ENCODE measurements around the gene UBE2I.

The UBE2I gene

GRCh38 chr16:1330260-1330914, 21.0 kb downstream of the UBE2I start:
- no peak for DNase-seq (ENCODE audit: low spot score)
- peaks cover 23% of the 10 kb centered on the region for H3K27me3 Mint-ChIP-seq (ENCODE audit: low read depth)
- H3K36me3 Mint-ChIP-seq (ENCODE audit: low read depth): no peaks in the 10 kb centered on the region
- H3K4me1 Mint-ChIP-seq (ENCODE audit: low read depth): peaks cover 12% of the 10 kb centered on the region
- no peak overlapping the region for H3K4me3 Mint-ChIP-seq
- no peak overlapping the region for H3K27ac Mint-ChIP-seq
- no peaks in the 10 kb centered on the region for H3K9me3 Mint-ChIP-seq

GRCh38 chr16:1330931-1331711, 21.7 kb downstream of the UBE2I start:
- DNase-seq (ENCODE audit: low spot score): no peak
- Mint-ChIP-seq H3K27ac (no peak overlapping the region), H3K9me3 (no peaks in the 10 kb centered on the region), H3K4me1 (ENCODE audit: low read depth) (peaks cover 12% of the 10 kb centered on the region), H3K36me3 (ENCODE audit: low read depth) (no peaks in the 10 kb centered on the region), H3K27me3 (ENCODE audit: low read depth) (peaks cover 29% of the 10 kb centered on the region), H3K4me3 (peak overlapping the region; percentile 68)

GRCh38 chr16:1331712-1332617, 22.5 kb downstream of the UBE2I start:
- peak overlapping the region; percentile 65 for H3K27ac Mint-ChIP-seq
- H3K36me3 Mint-ChIP-seq (ENCODE audit: low read depth): no peaks in the 10 kb centered on the region
- H3K4me1 Mint-ChIP-seq (ENCODE audit: low read depth): peaks cover 12% of the 10 kb centered on the region
- H3K27me3 Mint-ChIP-seq (ENCODE audit: low read depth): peaks cover 31% of the 10 kb centered on the region
- H3K4me3 Mint-ChIP-seq: peak overlapping the region; percentile 72
- no peaks in the 10 kb centered on the region for H3K9me3 Mint-ChIP-seq
- DNase-seq (ENCODE audit: low spot score): no peak

GRCh38 chr16:1332618-1333148, 23.2 kb downstream of the UBE2I start:
- Mint-ChIP-seq H3K36me3 (ENCODE audit: low read depth) (no peaks in the 10 kb centered on the region), H3K4me3 (peak overlapping the region; percentile 72), H3K27me3 (ENCODE audit: low read depth) (peaks cover 31% of the 10 kb centered on the region), H3K27ac (no peak overlapping the region), H3K9me3 (no peaks in the 10 kb centered on the region), H3K4me1 (ENCODE audit: low read depth) (peaks cover 12% of the 10 kb centered on the region)
- DNase-seq (ENCODE audit: low spot score): no peak

GRCh38 chr16:1333149-1333812, 23.8 kb downstream of the UBE2I start, which contains the start of gene BAIAP3:
Gene BAIAP3, plus strand, starts transcription at chr16:1333645. Its CDS starts 4,905 bp downstream, at chr16:1338550.
- Mint-ChIP-seq H3K4me3 (peak within 1 kb of the TSS; percentile 72), H3K9me3 (no peaks in the 10 kb centered on the region), H3K27me3 (ENCODE audit: low read depth) (peaks cover 31% of the 10 kb centered on the region), H3K36me3 (ENCODE audit: low read depth) (no peaks in the 10 kb centered on the region), H3K4me1 (ENCODE audit: low read depth) (peaks cover 12% of the 10 kb centered on the region), H3K27ac (no peak within 1 kb of the TSS)
- no peak for DNase-seq (ENCODE audit: low spot score)

GRCh38 chr16:1333854-1334700, 24.6 kb downstream of the UBE2I start:
- H3K27me3 Mint-ChIP-seq (ENCODE audit: low read depth): peaks cover 31% of the 10 kb centered on the region

GRCh38 chr16:1334739-1335138, 25.3 kb downstream of the UBE2I start:
- H3K4me3 Mint-ChIP-seq: no peak overlapping the region
- H3K9me3 Mint-ChIP-seq: no peaks in the 10 kb centered on the region
- no peak overlapping the region for H3K27ac Mint-ChIP-seq
- no peak for DNase-seq (ENCODE audit: low spot score)
- H3K27me3 Mint-ChIP-seq (ENCODE audit: low read depth): peaks cover 31% of the 10 kb centered on the region
- peaks cover 12% of the 10 kb centered on the region for H3K4me1 Mint-ChIP-seq (ENCODE audit: low read depth)
- H3K36me3 Mint-ChIP-seq (ENCODE audit: low read depth): no peaks in the 10 kb centered on the region

More at GRCh38 chr16:1333854-1334700, 24.6 kb downstream of the UBE2I start:
- no peaks in the 10 kb centered on the region for H3K9me3 Mint-ChIP-seq
- H3K4me3 Mint-ChIP-seq: no peak overlapping the region
- H3K36me3 Mint-ChIP-seq (ENCODE audit: low read depth): no peaks in the 10 kb centered on the region
- peaks cover 12% of the 10 kb centered on the region for H3K4me1 Mint-ChIP-seq (ENCODE audit: low read depth)
- DNase-seq (ENCODE audit: low spot score): no peak
- no peak overlapping the region for H3K27ac Mint-ChIP-seq

- peaks cover 31% of the 10 kb centered on the region for H3K27me3 Mint-ChIP-seq (ENCODE audit: low read depth)
- no peak overlapping the region for H3K27ac Mint-ChIP-seq
- H3K9me3 Mint-ChIP-seq: no peaks in the 10 kb centered on the region
- no peaks in the 10 kb centered on the region for H3K36me3 Mint-ChIP-seq (ENCODE audit: low read depth)
- no peak overlapping the region for H3K4me3 Mint-ChIP-seq
- no peak for DNase-seq (ENCODE audit: low spot score)
- peaks cover 12% of the 10 kb centered on the region for H3K4me1 Mint-ChIP-seq (ENCODE audit: low read depth)
These were observed 26.0 kb downstream of the UBE2I start for GRCh38 chr16:1335211-1335971.

GRCh38 chr16:1335996-1336395, 26.6 kb downstream of the UBE2I start:
- Mint-ChIP-seq H3K4me3 (no peak overlapping the region), H3K4me1 (ENCODE audit: low read depth) (peaks cover 12% of the 10 kb centered on the region), H3K9me3 (no peaks in the 10 kb centered on the region), H3K27me3 (ENCODE audit: low read depth) (peaks cover 31% of the 10 kb centered on the region), H3K27ac (no peak overlapping the region), H3K36me3 (ENCODE audit: low read depth) (no peaks in the 10 kb centered on the region)
- DNase-seq (ENCODE audit: low spot score): no peak

- peaks cover 26% of the 10 kb centered on the region for H3K27me3 Mint-ChIP-seq (ENCODE audit: low read depth)
- H3K36me3 Mint-ChIP-seq (ENCODE audit: low read depth): no peaks in the 10 kb centered on the region
- no peak overlapping the region for H3K27ac Mint-ChIP-seq
These were observed 27.2 kb downstream of the UBE2I start for GRCh38 chr16:1336619-1337018.

GRCh38 chr16:1337486-1337885, 28.1 kb downstream of the UBE2I start:
- no peak for DNase-seq (ENCODE audit: low spot score)
- no peaks in the 10 kb centered on the region for H3K9me3 Mint-ChIP-seq
- no peak overlapping the region for H3K27ac Mint-ChIP-seq
- peaks cover 20% of the 10 kb centered on the region for H3K27me3 Mint-ChIP-seq (ENCODE audit: low read depth)
- no peak overlapping the region for H3K4me3 Mint-ChIP-seq
- no peaks in the 10 kb centered on the region for H3K36me3 Mint-ChIP-seq (ENCODE audit: low read depth)
- H3K4me1 Mint-ChIP-seq (ENCODE audit: low read depth): peaks cover 3% of the 10 kb centered on the region

More at GRCh38 chr16:1336619-1337018, 27.2 kb downstream of the UBE2I start:
- no peak for DNase-seq (ENCODE audit: low spot score)
- Mint-ChIP-seq H3K9me3 (no peaks in the 10 kb centered on the region), H3K4me1 (ENCODE audit: low read depth) (peaks cover 8% of the 10 kb centered on the region), H3K4me3 (no peak overlapping the region)

GRCh38 chr16:1338119-1338730, 28.8 kb downstream of the UBE2I start:
- H3K36me3 Mint-ChIP-seq (ENCODE audit: low read depth): no peaks in the 10 kb centered on the region
- DNase-seq (ENCODE audit: low spot score): no peak
- H3K4me3 Mint-ChIP-seq: no peak overlapping the region
- peaks cover 17% of the 10 kb centered on the region for H3K27me3 Mint-ChIP-seq (ENCODE audit: low read depth)
- H3K27ac Mint-ChIP-seq: no peak overlapping the region
- H3K9me3 Mint-ChIP-seq: no peaks in the 10 kb centered on the region
- H3K4me1 Mint-ChIP-seq (ENCODE audit: low read depth): peaks cover 6% of the 10 kb centered on the region
